ENCODE data around the gene TSHR.

- no peak for TF ChIP-seq CTCF (IDR thresholded peaks at IDR 0.05)
- no peak for TF ChIP-seq POLR2AphosphoS5 (IDR thresholded peaks at IDR 0.05)
These were observed 53.9 kb downstream of the TSHR start for GRCh38 chr14:81009346-81009745.

All from suprapubic skin (tissue), 3 donors.